HG02763 (cell line): Measurements from ENCODE around the gene VKORC1.

ENCODE experiments used
- ATAC-seq: cut with Tn5 transposase; IDR thresholded peaks from one replicate; pipeline ENCODE4 v1.9.1; 2021; ENCODE audit warnings: mild to moderate bottlenecking, moderate library complexity; ENCODE audit not compliant: unreplicated experiment

VKORC1 gene

GRCh38 chr16:31130336-31130891 is 35.8 kb upstream of the VKORC1 start:
- no peak for ATAC-seq

GRCh38 chr16:31129568-31130335 is 35.2 kb upstream of the VKORC1 start:
- ATAC-seq = no peak

DNA sequence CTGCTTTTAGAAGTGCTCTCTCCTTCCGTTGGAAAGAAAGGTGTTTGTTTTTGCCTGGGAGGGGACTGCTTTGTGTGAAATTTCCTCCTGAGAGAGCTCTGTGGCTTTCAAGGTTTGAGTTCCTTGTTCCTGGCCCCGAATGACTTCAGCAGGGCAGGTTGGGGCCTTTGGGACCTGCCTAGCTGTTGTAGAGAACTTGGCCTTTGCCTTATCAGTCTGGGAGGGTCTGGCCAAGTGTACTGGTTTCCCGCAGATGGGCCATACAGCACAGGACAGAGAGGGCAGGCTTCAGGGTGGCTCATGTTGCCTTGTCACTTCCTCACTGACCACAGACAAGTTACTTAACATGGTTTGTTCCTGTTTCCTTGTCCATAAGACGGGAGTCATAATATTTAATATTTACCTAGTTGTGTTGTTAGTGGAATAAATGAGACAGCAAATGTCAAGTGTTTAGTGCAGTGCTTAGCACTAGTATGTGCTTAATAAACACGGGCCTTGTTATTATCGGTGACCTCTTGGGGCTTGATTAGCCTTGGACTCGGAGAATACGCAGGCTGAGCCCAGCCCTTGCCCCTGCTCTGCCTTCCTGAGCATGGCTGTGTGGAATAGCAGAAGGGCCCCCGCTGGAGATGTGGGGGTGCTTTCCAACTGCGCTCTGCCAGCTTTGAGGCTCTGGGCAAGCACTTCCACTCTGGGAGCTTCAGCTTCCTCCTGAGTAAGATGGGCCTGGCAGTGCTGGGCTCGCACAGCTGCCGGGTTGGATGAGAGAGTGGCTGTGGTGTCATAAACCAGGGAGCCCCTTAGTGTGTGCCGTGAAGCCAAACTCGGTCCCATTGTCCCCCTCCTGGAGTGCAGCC is 34.3 kb upstream of the VKORC1 start:
- no peak for ATAC-seq

DNA sequence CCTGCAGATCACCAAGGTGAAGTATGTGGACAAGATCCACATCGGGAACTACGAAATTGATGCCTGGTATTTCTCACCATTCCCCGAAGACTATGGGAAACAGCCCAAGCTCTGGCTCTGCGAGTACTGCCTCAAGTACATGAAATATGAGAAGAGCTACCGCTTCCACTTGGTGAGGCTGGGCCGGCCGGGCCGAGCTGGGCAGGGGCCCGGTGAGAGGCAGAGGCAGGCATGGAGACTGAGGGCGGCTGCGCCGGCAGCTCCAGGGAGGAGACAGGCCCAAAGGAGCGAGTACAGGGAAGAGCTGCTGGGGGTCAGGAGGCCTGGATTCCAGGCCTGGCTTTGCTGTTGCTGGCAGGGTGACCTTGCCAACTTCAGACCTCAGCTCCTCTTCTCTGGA is 32.6 kb upstream of the VKORC1 start:
- ATAC-seq = no peak

- ATAC-seq = no peak
Observed at GRCh38 chr16:31125844-31126243, 31.2 kb upstream of the VKORC1 start.

- ATAC-seq = no peak
Observed at GRCh38 chr16:31120129-31120528, 25.5 kb upstream of the VKORC1 start.

GRCh38 chr16:31118223-31119155 is 23.9 kb upstream of the VKORC1 start:
- no peak for ATAC-seq

DNA sequence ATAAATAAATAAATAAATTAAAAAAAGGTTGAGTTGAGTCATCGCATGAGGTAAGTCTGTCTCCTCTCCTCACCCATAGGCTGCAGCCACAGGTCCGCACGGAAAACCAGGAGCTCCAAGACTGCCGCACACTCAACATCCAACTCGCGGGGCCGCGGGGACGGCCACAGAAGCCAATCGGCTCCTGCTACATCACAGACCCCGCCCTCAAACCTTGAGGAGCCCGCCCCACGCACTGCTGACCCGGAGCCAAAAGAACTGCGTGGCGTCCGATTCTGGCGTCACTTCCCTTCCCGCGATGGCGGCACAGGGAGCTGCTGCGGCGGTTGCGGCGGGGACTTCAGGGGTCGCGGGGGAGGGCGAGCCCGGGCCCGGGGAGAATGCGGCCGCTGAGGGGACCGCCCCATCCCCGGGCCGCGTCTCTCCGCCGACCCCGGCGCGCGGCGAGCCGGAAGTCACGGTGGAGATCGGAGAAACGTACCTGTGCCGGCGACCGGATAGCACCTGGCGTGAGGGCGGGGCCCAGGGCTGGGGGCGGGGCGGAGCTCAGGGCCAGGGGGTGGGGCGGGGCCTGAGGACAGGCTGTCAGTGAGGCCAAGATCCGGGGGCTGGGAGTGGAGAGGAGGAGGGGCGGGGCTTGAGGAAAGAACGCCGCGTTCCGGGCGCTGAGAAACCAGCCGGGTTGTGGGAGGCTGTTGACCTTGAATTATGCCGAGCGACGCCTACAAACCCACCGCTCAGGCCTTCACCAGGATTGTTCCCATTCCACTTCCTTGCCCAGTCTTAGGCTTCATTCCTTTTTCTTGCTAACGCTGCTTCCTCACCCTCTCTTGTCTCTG is 23.0 kb upstream of the VKORC1 start, which contains the start of gene KAT8:
KAT8 (plus strand) TSS at position 281 of the 839 bp plus-strand sequence; CDS start at position 299, 18 bp downstream.
- ATAC-seq = peak; percentile 84

GRCh38 chr16:31114468-31114867 is 19.9 kb upstream of the VKORC1 start:
- ATAC-seq = no peak

DNA sequence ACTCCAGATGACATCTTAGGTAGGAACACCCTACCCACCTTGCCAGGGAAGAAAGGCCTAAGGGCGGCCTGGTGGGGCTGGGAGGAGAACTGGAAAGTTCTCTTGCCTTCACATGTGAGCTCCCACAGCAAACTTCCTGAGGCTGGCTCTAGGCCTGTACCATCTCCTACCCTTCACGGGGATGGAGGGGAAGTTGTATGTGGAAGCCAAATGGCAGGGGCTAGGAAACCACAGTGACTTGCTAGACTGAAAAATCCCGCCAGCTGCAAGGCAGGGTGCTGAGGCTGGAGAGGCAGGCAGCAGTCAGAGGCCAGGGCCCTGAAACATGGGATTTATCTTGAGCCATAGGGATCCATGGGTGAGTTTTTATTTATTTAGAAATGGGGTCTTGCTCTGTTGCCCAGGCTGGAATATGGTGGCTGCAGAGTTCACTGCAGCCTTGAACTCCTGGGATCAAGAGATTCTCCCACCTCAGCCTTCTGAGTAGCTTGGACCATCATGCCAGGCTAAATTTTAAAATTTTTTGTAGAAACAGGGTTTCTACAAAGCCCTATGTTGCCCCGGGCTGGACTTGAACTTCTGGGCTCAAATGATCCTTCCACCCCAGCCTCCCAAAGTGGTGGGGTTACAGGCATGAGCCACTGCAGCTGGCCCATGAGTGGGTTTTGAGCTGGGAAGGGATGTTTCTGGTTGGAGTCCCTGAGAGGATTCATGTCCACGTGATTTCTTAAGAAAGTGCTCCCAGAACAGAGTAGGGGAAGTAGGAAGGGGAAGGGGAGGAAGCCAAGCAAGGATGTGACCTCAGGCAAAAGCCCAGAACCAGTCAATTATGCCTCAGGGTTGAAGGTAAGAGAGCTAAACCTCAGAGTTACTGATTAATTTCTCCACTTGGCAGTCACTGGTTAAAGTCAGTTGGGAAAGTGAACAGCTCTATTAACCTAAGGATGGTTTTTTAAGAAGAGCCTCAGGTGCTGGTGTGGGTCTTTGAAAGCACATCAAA is 18.8 kb upstream of the VKORC1 start:
- no peak for ATAC-seq

- ATAC-seq = no peak
Observed at GRCh38 chr16:31112711-31113110, 18.1 kb upstream of the VKORC1 start.

GRCh38 chr16:31111881-31112466 is 17.4 kb upstream of the VKORC1 start:
- ATAC-seq = no peak

GRCh38 chr16:31110106-31111034 is 15.8 kb upstream of the VKORC1 start:
- no peak for ATAC-seq

DNA sequence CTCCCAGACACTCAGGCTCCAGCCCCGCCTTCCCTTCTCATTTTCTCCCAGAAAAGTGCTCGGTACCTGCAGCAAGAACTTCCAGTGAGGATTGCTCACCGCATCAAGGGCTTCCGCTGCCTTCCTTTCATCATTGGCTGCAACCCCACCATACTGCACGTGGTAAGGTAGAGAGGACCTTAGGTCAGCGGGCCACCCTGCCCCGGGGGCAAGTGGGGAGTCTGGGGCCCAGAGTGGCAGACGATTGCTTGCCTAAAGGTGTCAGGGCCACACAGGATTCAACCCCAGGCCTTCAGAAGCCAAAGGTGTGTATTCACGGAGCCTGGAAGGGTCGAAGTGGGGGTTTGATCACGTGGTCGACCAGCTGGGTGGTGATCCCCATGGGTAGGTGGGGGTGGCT is 15.0 kb upstream of the VKORC1 start:
- ATAC-seq = no peak

DNA sequence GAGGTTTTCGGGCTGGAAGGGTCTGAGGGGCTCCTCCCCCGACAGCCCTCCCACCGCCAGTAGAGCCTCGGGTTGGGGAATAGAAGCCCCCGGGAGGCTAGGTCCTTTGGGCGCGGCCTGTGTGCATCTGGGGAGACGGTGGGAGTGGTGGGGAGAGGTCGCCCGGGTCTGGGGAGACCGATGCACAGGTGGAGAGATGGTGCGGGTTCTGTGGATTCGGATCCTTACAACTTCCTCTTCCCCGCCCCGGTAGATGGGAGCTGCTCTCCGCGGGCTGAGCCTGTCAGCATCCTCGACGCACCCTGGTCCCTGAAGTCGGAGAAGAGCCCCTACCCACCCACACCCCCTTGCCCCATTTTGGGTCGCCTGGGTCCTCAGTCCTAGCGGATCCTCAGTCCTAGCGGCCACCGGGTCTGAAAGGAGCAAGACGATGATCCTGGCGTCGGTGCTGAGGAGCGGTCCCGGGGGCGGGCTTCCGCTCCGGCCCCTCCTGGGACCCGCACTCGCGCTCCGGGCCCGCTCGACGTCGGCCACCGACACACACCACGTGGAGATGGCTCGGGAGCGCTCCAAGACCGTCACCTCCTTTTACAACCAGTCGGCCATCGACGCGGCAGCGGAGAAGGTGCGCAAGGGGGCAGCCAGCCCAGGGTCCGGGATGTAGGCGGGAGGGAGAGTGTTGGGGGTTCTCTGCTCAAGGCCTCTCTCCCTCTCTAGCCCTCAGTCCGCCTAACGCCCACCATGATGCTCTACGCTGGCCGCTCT is 14.4 kb upstream of the VKORC1 start:
- ATAC-seq = no peak

GRCh38 chr16:31108035-31108793 is 13.6 kb upstream of the VKORC1 start, which contains the start of gene BCKDK:
TSS of gene BCKDK (plus strand) at chr16:31108386. CDS start at chr16:31109224, 838 bp downstream.
- peak; percentile 71 for ATAC-seq
